K562 (cell line): Measurements from ENCODE around the gene PTX3. TPM values are rescaled to one million over a fixed set of nuclear protein-coding genes. Genes with fewer than 3 reads are reported as not detected.

Source experiments
- ATAC-seq: fragments of 200-7000 bp; cut with Tn5 transposase; 3 replicates; pipeline ENCODE4 v1.9.1; 2020; ENCODE audit warnings: moderate library complexity
- BruUV-seq: library from RNA; stranded (reverse); fragments of 400-500 nt; replicated peaks from 2 replicates; lab custom pipeline; 2021; lab: Mats Ljungman, UMichigan
- CTCF ChIA-PET: fragments of 300-600 bp; formaldehyde crosslinking; extraction: SDS; loops from one replicate; lab custom pipeline; 2021; ENCODE audit warnings: low intra/inter-chr PET ratio; lab: Yijun Ruan, JAX
- POLR2A ChIA-PET: fragments of 300-600, 350-650 bp; sonication (Branson Sonifier 250); formaldehyde crosslinking; extraction: SDS; loops from one replicate; lab custom pipeline; 2021; ENCODE audit warnings: antibody characterized with exemption, inconsistent platforms; lab: Yijun Ruan, JAX
- DNase-seq, 4 experiments: peaks; one replicate each; pipeline versions ENCODE4 v3.0.0 to v3.0.0-alpha.2; 2011 to 2018; ENCODE audit warnings: low spot score in 3 of 4, mixed read lengths in 3 of 4; ENCODE audit errors: extremely low read depth in 1 of 4
- FAIRE-seq: peaks from 2 replicates; lab custom pipeline; 2011; peaks lifted over from hg19 to GRCh38; lab: Jason Lieb, UNC
- H2AFZ ChIP-seq: 2 replicates; pipeline ENCODE4 v1.6.0; 2011; ENCODE audit warnings: low read depth, low read length, control low read depth, inconsistent platforms
- H3K27ac ChIP-seq: fragments of 200-600 bp; 3 replicates; pipeline ENCODE4 v1.8.0; 2011; ENCODE audit warnings: low read depth, mild to moderate bottlenecking, control low read depth, inconsistent platforms, low read length, moderate library complexity, mixed read lengths; ENCODE audit errors: extremely low read depth
- H3K27me3 ChIP-seq, 2 experiments: fragments of 300-600 bp in 1 of 2; 2 replicates in 1 of 2; 3 replicates in 1 of 2; pipeline versions ENCODE4 v1.6.0 to v1.8.0; 2011; ENCODE audit warnings: inconsistent platforms in 2 of 2, low read length in 2 of 2, mild to moderate bottlenecking in 1 of 2, mixed read lengths in 1 of 2, moderate library complexity in 1 of 2; ENCODE audit not compliant: control insufficient read depth in 2 of 2, insufficient read depth in 2 of 2
- H3K36me3 ChIP-seq: fragments of 300-600 bp; 3 replicates; pipeline ENCODE4 v1.8.0; 2011; ENCODE audit warnings: mild to moderate bottlenecking, low read length, inconsistent platforms; ENCODE audit not compliant: control insufficient read depth, insufficient read depth
- H3K4me1 ChIP-seq, 2 experiments: fragments of 200-600 bp in 1 of 2; replicated peaks in 1 of 2; 2 replicates in 1 of 2; 3 replicates in 1 of 2; pipeline versions ENCODE4 v1.5.1 to v1.8.0; 2011; ENCODE audit warnings: inconsistent platforms in 2 of 2, low read length in 2 of 2, mild to moderate bottlenecking in 1 of 2, mixed read lengths in 1 of 2, moderate library complexity in 1 of 2; ENCODE audit not compliant: control insufficient read depth in 2 of 2, insufficient read depth in 2 of 2
- H3K4me2 ChIP-seq: 2 replicates; pipeline ENCODE4 v1.6.1; 2011; ENCODE audit warnings: low read length, control low read depth, inconsistent platforms, mixed read lengths; ENCODE audit not compliant: insufficient read depth
- H3K4me3 ChIP-seq: fragments of 200-600 bp; sonication (generic), shearing (Covaris generic); 2 replicates; pipeline ENCODE4 v1.5.1; 2016; ENCODE audit warnings: control low read depth, inconsistent platforms
- H3K79me2 ChIP-seq: fragments of 200-600 bp; 3 replicates; pipeline ENCODE4 v1.8.0; 2011; ENCODE audit warnings: low read length, inconsistent platforms; ENCODE audit not compliant: control insufficient read depth, insufficient read depth
- H3K9ac ChIP-seq, 2 experiments: 2 replicates each; pipeline versions ENCODE4 v1.6.0 to v1.6.1; 2011; ENCODE audit warnings: low read depth in 2 of 2, low read length in 2 of 2, control low read depth in 1 of 2, inconsistent platforms in 1 of 2, mild to moderate bottlenecking in 1 of 2, mixed read lengths in 1 of 2; ENCODE audit not compliant: insufficient read depth in 1 of 2
- H3K9me1 ChIP-seq: one replicate; pipeline ENCODE4 v1.6.0; 2011; ENCODE audit warnings: inconsistent platforms, mild to moderate bottlenecking, low read length, moderate library complexity; ENCODE audit not compliant: control insufficient read depth, insufficient read depth
- H3K9me3 ChIP-seq: replicated peaks from 2 replicates; pipeline ENCODE4 v1.5.1; 2011; ENCODE audit warnings: low read depth, low read length, inconsistent platforms; ENCODE audit not compliant: control insufficient read depth, insufficient read depth
- H4K20me1 ChIP-seq: replicated peaks from 2 replicates; pipeline ENCODE4 v1.6.1; 2011; ENCODE audit warnings: low read length, inconsistent platforms, mixed read lengths; ENCODE audit not compliant: control insufficient read depth, insufficient read depth
- ELF4 ChIP-seq: fragments of 450-650 bp; formaldehyde crosslinking; IDR thresholded peaks from 2 replicates; pipeline ENCODE4 v1.4.0; 2022; ENCODE audit warnings: missing genetic modification characterization
- ESRRB ChIP-seq: fragments of 250-450 bp; sonication (Bioruptor Pico); IDR thresholded peaks from 2 replicates; pipeline ENCODE4 v1.5.0; 2020; ENCODE audit warnings: mild to moderate bottlenecking, moderate library complexity, borderline replicate concordance
- ETV6 ChIP-seq, 3 experiments: fragments of 150-350 bp in 1 of 3; sonication (generic) in 1 of 3; formaldehyde crosslinking in 1 of 3; IDR thresholded peaks; 2 replicates each; pipeline versions ENCODE4 v1.6.1 to v1.8.0; 2014 to 2022; ENCODE audit warnings: borderline replicate concordance in 2 of 3, low read depth in 2 of 3, antibody characterized with exemption in 1 of 3, low read length in 1 of 3, mild to moderate bottlenecking in 1 of 3, missing genetic modification reagents in 1 of 3
- HDAC2 ChIP-seq: fragments of 450-650 bp; IDR thresholded peaks from 2 replicates; pipeline ENCODE4 v1.6.1; 2016; ENCODE audit warnings: mild to moderate bottlenecking
- MBD1 ChIP-seq: fragments of 250-450 bp; sonication (Bioruptor Pico); IDR thresholded peaks from 2 replicates; pipeline ENCODE4 v1.8.0; 2022; ENCODE audit warnings: inconsistent platforms
- NEUROD1 ChIP-seq: fragments of 150-350 bp; IDR thresholded peaks from 2 replicates; pipeline ENCODE4 v1.6.1; 2014; ENCODE audit warnings: borderline replicate concordance, low read length, low read depth; ENCODE audit not compliant: partially characterized antibody
- SRSF3 ChIP-seq: fragments of 200-400 bp; formaldehyde crosslinking; IDR thresholded peaks from 2 replicates; pipeline ENCODE4 v1.6.1; 2016; ENCODE audit warnings: mild to moderate bottlenecking, low read length, moderate library complexity; ENCODE audit not compliant: insufficient read depth
- STAG1 ChIP-seq: sonication (generic); formaldehyde crosslinking; IDR thresholded peaks from 2 replicates; pipeline ENCODE4 v1.5.0; 2020; ENCODE audit warnings: missing genetic modification reagents, borderline replicate concordance
- UBTF ChIP-seq, 2 experiments: IDR thresholded peaks; 2 replicates each; pipeline ENCODE4 v1.6.1; 2012; ENCODE audit warnings: improper control_type of control experiment in 2 of 2, low read depth in 2 of 2, low read length in 2 of 2, borderline replicate concordance in 1 of 2
- USF2 ChIP-seq: sonication (generic); formaldehyde crosslinking; IDR thresholded peaks from 2 replicates; pipeline ENCODE4 v1.5.0; 2020; ENCODE audit warnings: missing genetic modification reagents
- ZBED1 ChIP-seq: IDR thresholded peaks from 2 replicates; pipeline ENCODE4 v1.6.1; 2014
- ZKSCAN3 ChIP-seq: fragments of 250-450 bp; sonication (Bioruptor Pico); IDR thresholded peaks from 2 replicates; pipeline ENCODE4 v1.4.0; 2020
- ZKSCAN8 ChIP-seq: fragments of 200-800 bp; sonication (Bioruptor generic); IDR thresholded peaks from 2 replicates; pipeline ENCODE4 v1.6.1; 2016; ENCODE audit warnings: missing genetic modification characterization, missing compliant biosample characterization
- ZNF133 ChIP-seq: fragments of 250-450 bp; sonication (Bioruptor Pico); IDR thresholded peaks from 2 replicates; pipeline ENCODE4 v1.4.0; 2020; ENCODE audit warnings: mild to moderate bottlenecking
- ZNF23 ChIP-seq: fragments of 250-450 bp; sonication (Bioruptor Pico); IDR thresholded peaks from 2 replicates; pipeline ENCODE4 v1.4.0; 2020; ENCODE audit warnings: mild to moderate bottlenecking
- in situ Hi-C: fragments of 300-500 bp; cut with MboI; formaldehyde crosslinking; loops from 4 replicates; pipeline ENCODE4 v1.15.0; 2018; ENCODE audit warnings: inconsistent platforms, mixed read lengths
- intact Hi-C: fragments of 100-400 bp; cut with micrococcal nuclease; formaldehyde crosslinking; loops from 2 replicates; pipeline ENCODE4 v1.14.2; 2022
- polyA plus RNA-seq, 8 experiments: library from polyadenylated mRNA; depleted of rRNA in 4 of 8; stranded (reverse) in 5 of 8; unstranded in 3 of 8; fragments of >200 nt; fragmentation: Nextera tagmentation in 2 of 8; fragmentation: Illumina TruSeq in 1 of 8; extraction: Ambion mirVana in 2 of 8; extraction: Trizol in 1 of 8; gene quantifications; 2 replicates each; pipeline versions ENCODE4 v1.2.1 to v1.2.3, GENCODE V29; 2011 to 2014; ENCODE audit warnings: inconsistent platforms in 1 of 8, missing spikeins in 1 of 8
- total RNA-seq, 7 experiments: library from RNA; depleted of rRNA in 6 of 7; stranded (reverse); fragments of >200 nt in 6 of 7; fragmentation: Illumina TruSeq in 2 of 7; extraction: Trizol in 2 of 7; gene quantifications; 2 replicates each; pipeline versions ENCODE4 v1.2.1 to v1.2.3, GENCODE V29; 2011 to 2021; ENCODE audit warnings: low replicate concordance in 1 of 7

Gene PTX3
- total and polyA plus RNA-seq, 9 of the 15 experiments (the other 6 are each of a cell fraction or from before 2014, with no cell fraction given), result 0.04 to 0.33 (median 0.15) TPM; not detected in 2

GRCh38 chr3:157420606-157421130 lies 16.0 kb upstream of the PTX3 start (continued):
- TF ChIP-seq USF2 (CRISPR knock-in tag), result no peak
- no peak for TF ChIP-seq ETV6 (IDR thresholded peaks at IDR 0.05; ENCODE audit: borderline replicate concordance in 1 of 2, low read depth in 2 of 2, low read length in 1 of 2)
- TF ChIP-seq ETV6 (CRISPR knock-in tag; IDR thresholded peaks at IDR 0.05; ENCODE audit: borderline replicate concordance), result no peak
- TF ChIP-seq, all 486 proteins: peak for 0

- H2AFZ ChIP-seq, result no peak overlapping the region
- no peak overlapping the region for H3K9ac ChIP-seq
- H3K27me3 ChIP-seq, result no peaks in the 10 kb centered on the region
- ChIA-PET CTCF (no interaction called here), POLR2A (no interaction called here)
- no peaks in the 10 kb centered on the region for H3K79me2 ChIP-seq
- no peak overlapping the region for H3K27ac ChIP-seq
- no peaks in the 10 kb centered on the region for H3K36me3 ChIP-seq
- BruUV-seq, result no TSS peak
- H4K20me1 ChIP-seq, result no peaks in the 10 kb centered on the region
- FAIRE-seq (no peak), ATAC-seq (no peak), DNase-seq (no peak)
- no peak overlapping the region for H3K4me3 ChIP-seq
- H3K9me3 ChIP-seq, result no peaks in the 10 kb centered on the region
- in situ Hi-C loops (no loop called here), intact Hi-C loops (no loop called here)
- no peaks in the 10 kb centered on the region for H3K4me1 ChIP-seq
- H3K9me1 ChIP-seq, result no peaks in the 10 kb centered on the region
- H3K4me2 ChIP-seq, result no peak overlapping the region
- TF ChIP-seq ZKSCAN8 (no peak), UBTF (IDR thresholded peaks at IDR 0.05; ENCODE audit: borderline replicate concordance in 1 of 2, low read depth in 2 of 2, low read length in 2 of 2) (no peak), SRSF3 (no peak), ZKSCAN3 (CRISPR knock-in tag) (no peak), HDAC2 (no peak), ZBED1 (no peak), ELF4 (no peak), STAG1 (CRISPR knock-in tag) (no peak), ESRRB (CRISPR knock-in tag) (no peak), MBD1 (no peak), ZNF23 (CRISPR knock-in tag) (no peak), NEUROD1 (no peak), ZNF133 (CRISPR knock-in tag) (no peak)
Observed at GRCh38 chr3:157423337-157423736, 13.3 kb upstream of the PTX3 start.
